Endodermal cell (in vitro differentiated cells): ENCODE measurements around the gene RERE. TPM values are rescaled to one million over a fixed set of nuclear protein-coding genes. Genes with fewer than 3 reads are reported as not detected.

Source experiments
- DNase-seq: peaks from one replicate; pipeline ENCODE4 v3.0.0-alpha.2; 2017
- H3K27ac ChIP-seq: 2 replicates; pipeline ENCODE4 v1.5.1; 2013; ENCODE audit warnings: mild to moderate bottlenecking, low read depth, low read length, moderate library complexity
- H3K27me3 ChIP-seq: 2 replicates; pipeline ENCODE4 v1.6.1; 2013; ENCODE audit warnings: mild to moderate bottlenecking, low read length, moderate library complexity; ENCODE audit not compliant: insufficient read depth, control insufficient read depth, poor library complexity, severe bottlenecking
- H3K36me3 ChIP-seq: 2 replicates; pipeline ENCODE4 v1.7.0; 2013; ENCODE audit warnings: mild to moderate bottlenecking, low read length, moderate library complexity; ENCODE audit not compliant: control insufficient read depth, insufficient read depth
- H3K4me1 ChIP-seq: one replicate; pipeline ENCODE4 v1.7.0; 2013; ENCODE audit warnings: low read length; ENCODE audit not compliant: control insufficient read depth, insufficient read depth
- H3K4me3 ChIP-seq: 2 replicates; pipeline ENCODE4 v1.5.1; 2013; ENCODE audit warnings: mild to moderate bottlenecking, low read length, moderate library complexity
- H3K9ac ChIP-seq: 2 replicates; pipeline ENCODE4 v1.6.1; 2013; ENCODE audit warnings: mild to moderate bottlenecking, low read length, moderate library complexity; ENCODE audit not compliant: poor library complexity, severe bottlenecking; ENCODE audit errors: extremely low read depth
- H3K9me3 ChIP-seq: 2 replicates; pipeline ENCODE4 v1.6.1; 2013; ENCODE audit warnings: mild to moderate bottlenecking, low read length, moderate library complexity; ENCODE audit not compliant: control insufficient read depth
- H3K27ac Mint-ChIP-seq: 2 replicates; pipeline ENCODE4 v1.8.0; 2020; ENCODE audit warnings: mixed read lengths
- H3K27me3 Mint-ChIP-seq: 2 replicates; pipeline ENCODE4 v1.8.0; 2021; ENCODE audit warnings: mild to moderate bottlenecking, mixed read lengths; ENCODE audit not compliant: insufficient read depth
- H3K36me3 Mint-ChIP-seq: 2 replicates; pipeline ENCODE4 v1.8.0; 2020; ENCODE audit warnings: low read depth, mixed read lengths
- H3K4me1 Mint-ChIP-seq: 2 replicates; pipeline ENCODE4 v1.8.0; 2020; ENCODE audit warnings: mixed read lengths
- H3K4me3 Mint-ChIP-seq: 2 replicates; pipeline ENCODE4 v1.8.0; 2020; ENCODE audit warnings: mild to moderate bottlenecking, moderate library complexity, mixed read lengths
- H3K9me3 Mint-ChIP-seq: 2 replicates; pipeline ENCODE4 v1.8.0; 2020; ENCODE audit warnings: mild to moderate bottlenecking, mixed read lengths
- CTCF ChIP-seq: fragments of 200-600 bp; sonication (generic); conservative IDR thresholded peaks from 2 replicates; pipeline ENCODE4 v1.5.0; 2021; ENCODE audit warnings: antibody characterized with exemption, mild to moderate bottlenecking
- whole genome bisulfite sequencing, 2 experiments: methylation state at CpG; one replicate each; pipeline versions ENCODE4 v1.1.5 to v1.1.7; 2013; ENCODE audit warnings: missing lambda C conversion rate in 2 of 2, mixed read lengths in 1 of 2; ENCODE audit not compliant: insufficient coverage in 1 of 2, insufficient read length in 1 of 2; 5-methylcytosine and 5-hydroxymethylcytosine counted together
- total RNA-seq, 2 donors: library from RNA; stranded (reverse); fragmentation: NEBNext Ultra II Directional in 1 of 2; extraction: Animal tissue kit (Norgen Biotek cat#: 25700) in 1 of 2; gene quantifications; 2 replicates in 1 of 2; 3 replicates in 1 of 2; pipeline ENCODE4 v1.2.1, GENCODE V29; 2021

Gene RERE
- total RNA-seq, 2 donors from 2014 or later: 159 to 179 TPM

GRCh38 chr1:8660411-8660828 is 157.0 kb downstream of the RERE start:
- H3K36me3 Mint-ChIP-seq: peaks cover 12% of the 10 kb centered on the region
- no peaks in the 10 kb centered on the region for H3K4me1 Mint-ChIP-seq
- H3K27ac Mint-ChIP-seq: no peak overlapping the region
- no peak for TF ChIP-seq CTCF
- Histone ChIP-seq H3K4me3 (peak overlapping the region; percentile 65), H3K27ac (peak overlapping the region; percentile 28), H3K9me3 (no peaks in the 10 kb centered on the region), H3K9ac (peak overlapping the region; percentile 31), H3K27me3 (no peaks in the 10 kb centered on the region), H3K36me3 (peaks cover 9% of the 10 kb centered on the region), H3K4me1 (peaks cover 24% of the 10 kb centered on the region)
- DNase-seq: no peak
- WGBS, 2 experiments: 89 to 92% methylated on average over 3 to 5 of the region's 5 CpGs
- H3K9me3 Mint-ChIP-seq: no peaks in the 10 kb centered on the region
- no peaks in the 10 kb centered on the region for H3K27me3 Mint-ChIP-seq
- no peak overlapping the region for H3K4me3 Mint-ChIP-seq

- H3K27me3 ChIP-seq: no peaks in the 10 kb centered on the region
- no peaks in the 10 kb centered on the region for H3K9me3 Mint-ChIP-seq
- no peak overlapping the region for H3K27ac Mint-ChIP-seq
- no peak overlapping the region for H3K27ac ChIP-seq
- H3K36me3 Mint-ChIP-seq: peaks cover 17% of the 10 kb centered on the region
- H3K27me3 Mint-ChIP-seq: no peaks in the 10 kb centered on the region
- no peaks in the 10 kb centered on the region for H3K4me1 Mint-ChIP-seq
- no peak overlapping the region for H3K9ac ChIP-seq
- no peak overlapping the region for H3K4me3 ChIP-seq
- H3K36me3 ChIP-seq: peaks cover 15% of the 10 kb centered on the region
- no peak for TF ChIP-seq CTCF
- no peak overlapping the region for H3K4me3 Mint-ChIP-seq
- H3K4me1 ChIP-seq: peaks cover 24% of the 10 kb centered on the region
- no peaks in the 10 kb centered on the region for H3K9me3 ChIP-seq
- no peak for DNase-seq
Observed at GRCh38 chr1:8659593-8659992, 157.8 kb downstream of the RERE start.

GRCh38 chr1:8653878-8654277 is 163.6 kb downstream of the RERE start:
- peaks cover 15% of the 10 kb centered on the region for H3K4me1 ChIP-seq
- Mint-ChIP-seq H3K27me3 (no peaks in the 10 kb centered on the region), H3K36me3 (peaks cover 58% of the 10 kb centered on the region), H3K4me1 (peaks cover 28% of the 10 kb centered on the region), H3K27ac (peak overlapping the region; percentile 30), H3K9me3 (no peaks in the 10 kb centered on the region), H3K4me3 (no peak overlapping the region)
- no peaks in the 10 kb centered on the region for H3K9me3 ChIP-seq
- no peak for TF ChIP-seq CTCF
- no peaks in the 10 kb centered on the region for H3K27me3 ChIP-seq
- H3K27ac ChIP-seq: no peak overlapping the region
- no peak overlapping the region for H3K4me3 ChIP-seq
- WGBS, 2 experiments: 81 to 98% methylated on average over 3 to 4 of the region's 4 CpGs
- H3K36me3 ChIP-seq: peaks cover 42% of the 10 kb centered on the region
- no peak overlapping the region for H3K9ac ChIP-seq
- DNase-seq: no peak
